Measurements from ENCODE around the gene SLC39A11. TPM values are rescaled to one million over a fixed set of nuclear protein-coding genes. Genes with fewer than 3 reads are reported as not detected.

Gene SLC39A11
- total RNA-seq, 4 donors from 2014 or later: 36.6 to 75.0 (median 40.2) TPM

- TF ChIP-seq CTCF (IDR thresholded peaks at IDR 0.05; ENCODE audit: low read depth): no peak
Observed at GRCh38 chr17:72622661-72623433, 469.6 kb downstream of the SLC39A11 start.

- TF ChIP-seq CTCF (IDR thresholded peaks at IDR 0.05; ENCODE audit: low read depth): no peak
Observed at GRCh38 chr17:72619976-72620650, 472.4 kb downstream of the SLC39A11 start.

- no peak for TF ChIP-seq CTCF (IDR thresholded peaks at IDR 0.05; ENCODE audit: low read depth)
Observed at GRCh38 chr17:72618001-72618509, 474.4 kb downstream of the SLC39A11 start.

GRCh38 chr17:72617557-72617956 is 474.9 kb downstream of the SLC39A11 start:
- no peak for TF ChIP-seq CTCF (IDR thresholded peaks at IDR 0.05; ENCODE audit: low read depth)

GRCh38 chr17:72616447-72616846 is 476.0 kb downstream of the SLC39A11 start:
- TF ChIP-seq CTCF (IDR thresholded peaks at IDR 0.05; ENCODE audit: low read depth): no peak

GRCh38 chr17:72615627-72615991 is 476.9 kb downstream of the SLC39A11 start:
- no peak for TF ChIP-seq CTCF (IDR thresholded peaks at IDR 0.05; ENCODE audit: low read depth)

GRCh38 chr17:72614871-72615626 is 477.4 kb downstream of the SLC39A11 start:
- no peak for TF ChIP-seq CTCF (IDR thresholded peaks at IDR 0.05; ENCODE audit: low read depth)
